CD8-positive, alpha-beta memory T cell (primary cell): ENCODE measurements around the gene SLC38A2. TPM values are rescaled to one million over a fixed set of nuclear protein-coding genes. Genes with fewer than 3 reads are reported as not detected.
A peak's percentile ranks its signal among the peaks of the same experiment; 100 is the strongest.
"Not testable (repeated sequence)": the region's sequence is repeated elsewhere in the genome, so short reads cannot be mapped to it uniquely, and the experiment has no call there.

Source experiments
- CTCF ChIA-PET: fragments of 350-600 bp; sonication (Branson Sonifier 250); formaldehyde crosslinking; loops from one replicate; lab custom pipeline; 2021; ENCODE audit warnings: antibody characterized with exemption; lab: Charles Lee
- POLR2A ChIA-PET: fragments of 350-600 bp; sonication (Branson Sonifier 250); formaldehyde crosslinking; loops from one replicate; lab custom pipeline; 2021; ENCODE audit warnings: antibody characterized with exemption; lab: Charles Lee
- DNase-seq, 5 donors: peaks; one replicate each; pipeline versions ENCODE4 v3.0.0 to v3.0.0-alpha.2; 2020 to 2022; ENCODE audit warnings: mixed read lengths in 1 of 5
- H3K27ac ChIP-seq: one replicate; pipeline ENCODE4 v1.7.0; 2013; ENCODE audit warnings: low read depth, mild to moderate bottlenecking, low read length, moderate library complexity
- H3K27me3 ChIP-seq: 2 replicates; pipeline ENCODE4 v1.7.0; 2013; ENCODE audit warnings: low read length, mild to moderate bottlenecking; ENCODE audit not compliant: insufficient read depth, poor library complexity, severe bottlenecking
- H3K36me3 ChIP-seq: 2 replicates; pipeline ENCODE4 v1.7.0; 2013; ENCODE audit warnings: mild to moderate bottlenecking, low read length, moderate library complexity; ENCODE audit not compliant: insufficient read depth
- H3K4me1 ChIP-seq: 2 replicates; pipeline ENCODE4 v1.7.0; 2013; ENCODE audit warnings: mild to moderate bottlenecking, low read length, moderate library complexity; ENCODE audit not compliant: insufficient read depth
- H3K4me3 ChIP-seq: 2 replicates; pipeline ENCODE4 v1.7.0; 2013; ENCODE audit warnings: mild to moderate bottlenecking, low read length
- H3K9me3 ChIP-seq: 2 replicates; pipeline ENCODE4 v1.7.0; 2013; ENCODE audit warnings: mild to moderate bottlenecking, low read length
- H3K27ac Mint-ChIP-seq, 8 donors: one replicate each; pipeline ENCODE4 v1.8.0; 2020 to 2021; ENCODE audit warnings: mixed read lengths in 8 of 8, mild to moderate bottlenecking in 6 of 8, inconsistent platforms in 3 of 8, moderate library complexity in 3 of 8
- H3K27me3 Mint-ChIP-seq, 2 donors: one replicate each; pipeline ENCODE4 v1.8.0; 2020 to 2021; ENCODE audit warnings: mixed read lengths in 2 of 2, mild to moderate bottlenecking in 1 of 2, moderate library complexity in 1 of 2
- H3K36me3 Mint-ChIP-seq, 3 donors: one replicate each; pipeline ENCODE4 v1.8.0; 2020 to 2021; ENCODE audit warnings: mixed read lengths in 3 of 3, inconsistent platforms in 1 of 3, mild to moderate bottlenecking in 1 of 3
- H3K4me1 Mint-ChIP-seq, 3 donors: one replicate each; pipeline ENCODE4 v1.8.0; 2020 to 2021; ENCODE audit warnings: mixed read lengths in 3 of 3, inconsistent platforms in 1 of 3, mild to moderate bottlenecking in 1 of 3
- H3K4me3 Mint-ChIP-seq, 7 donors: one replicate each; pipeline ENCODE4 v1.8.0; 2020 to 2021; ENCODE audit warnings: mixed read lengths in 7 of 7, mild to moderate bottlenecking in 6 of 7, moderate library complexity in 4 of 7, inconsistent platforms in 2 of 7
- H3K9me3 Mint-ChIP-seq, 5 donors: one replicate each; pipeline ENCODE4 v1.8.0; 2020 to 2022; ENCODE audit warnings: mixed read lengths in 5 of 5, mild to moderate bottlenecking in 3 of 5, moderate library complexity in 2 of 5, inconsistent platforms in 1 of 5
- polyA plus RNA-seq: library from polyadenylated mRNA; unstranded; fragments of 300-500 nt; fragmentation: Illumina TruSeq; gene quantifications from one replicate; pipeline ENCODE4 v1.2.3, GENCODE V29; 2021
- total RNA-seq, 2 experiments: library from RNA; stranded (reverse); gene quantifications; one replicate each; pipeline ENCODE4 v1.2.3, GENCODE V29; 2021

The SLC38A2 gene
- total and polyA plus RNA-seq, 3 experiments from 2014 or later = 58.4 to 202 (median 198) TPM

DNA sequence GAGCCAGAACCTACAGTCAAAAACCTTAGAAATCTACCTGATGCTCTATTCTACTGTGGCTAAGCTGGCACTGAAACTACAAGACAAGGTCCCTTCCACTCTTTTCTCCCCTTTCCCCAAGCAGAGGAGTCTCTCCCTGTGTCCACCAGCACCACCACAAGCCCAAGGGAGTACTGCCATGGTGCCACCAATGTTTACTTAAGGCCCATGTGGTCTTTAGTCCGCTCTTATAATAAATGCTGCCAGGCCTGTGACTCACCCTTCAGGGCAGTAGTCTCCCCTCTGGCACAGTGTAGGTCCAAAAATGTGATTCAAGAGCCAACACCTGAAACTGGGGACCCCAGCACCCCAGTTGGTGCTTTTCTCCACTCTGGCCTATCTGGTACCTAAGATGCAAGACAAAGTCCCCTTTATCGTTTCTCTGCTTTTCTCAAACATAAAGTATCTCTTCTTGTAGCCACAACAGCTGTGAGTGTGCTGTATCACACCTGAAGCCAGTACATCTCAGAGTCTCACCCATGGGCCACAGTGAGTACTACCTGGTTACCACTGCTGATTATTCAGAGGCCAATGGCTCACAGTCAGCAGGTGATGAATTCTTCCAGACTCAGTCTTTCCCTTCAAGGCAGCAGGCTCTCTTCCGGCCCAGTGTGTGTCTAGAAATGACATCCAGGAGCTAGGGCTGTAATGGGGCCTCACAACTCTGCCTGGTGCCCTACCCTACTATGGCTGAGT, 29.3 kb downstream of the SLC38A2 start:
- Histone ChIP-seq H3K4me3 (no peak overlapping the region), H3K27me3 (no peaks in the 10 kb centered on the region), H3K4me1 (no peaks in the 10 kb centered on the region), H3K9me3 (no peaks in the 10 kb centered on the region), H3K27ac (no peak overlapping the region), H3K36me3 (no peaks in the 10 kb centered on the region)
- H3K4me3 Mint-ChIP-seq = no peak overlapping the region
- no peaks in the 10 kb centered on the region for H3K36me3 Mint-ChIP-seq
- no peaks in the 10 kb centered on the region for H3K4me1 Mint-ChIP-seq
- peak overlapping the region in 1 of 8 donors; percentile 12 for H3K27ac Mint-ChIP-seq
- ChIA-PET POLR2A (no interaction called here), CTCF (interaction anchor here (0.9 to 1.4 kb wide), 2 partner anchors 10 to 640 kb away, joined by 3 to 5 read pairs; no protein-coding TSS in a partner anchor)
- no peak for DNase-seq
- peaks cover 0 to 24% of the 10 kb centered on the region in 2 donors for H3K27me3 Mint-ChIP-seq
- no peaks in the 10 kb centered on the region for H3K9me3 Mint-ChIP-seq

DNA sequence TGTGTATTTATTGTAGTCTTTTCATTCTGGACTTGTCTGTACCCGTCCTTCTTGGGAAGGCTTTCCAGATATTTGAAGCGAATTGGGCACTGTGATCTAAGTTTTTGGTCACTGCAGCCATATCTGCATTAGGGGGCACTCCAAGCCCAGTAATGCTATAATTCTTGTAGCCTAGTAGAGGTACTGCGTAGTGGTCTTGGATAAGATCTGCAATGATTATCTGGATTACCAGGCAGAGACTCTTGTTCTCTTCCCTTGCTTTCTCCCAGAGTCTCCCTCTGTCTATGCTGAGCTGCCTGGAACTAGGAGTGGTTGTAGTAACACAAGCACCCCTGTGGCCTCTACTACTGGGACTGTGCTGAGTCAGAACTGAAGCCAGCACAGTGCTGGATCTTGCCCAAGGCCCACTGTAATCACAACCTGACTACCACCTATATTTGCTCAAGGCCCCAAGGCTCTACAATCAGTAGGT, 30.0 kb downstream of the SLC38A2 start:
- Histone ChIP-seq H3K36me3 (no peaks in the 10 kb centered on the region), H3K4me3 (no peak overlapping the region), H3K9me3 (no peaks in the 10 kb centered on the region), H3K27ac (no peak overlapping the region), H3K27me3 (no peaks in the 10 kb centered on the region), H3K4me1 (no peaks in the 10 kb centered on the region)
- Mint-ChIP-seq H3K36me3 (no peaks in the 10 kb centered on the region), H3K4me1 (no peaks in the 10 kb centered on the region), H3K4me3 (no peak overlapping the region), H3K9me3 (no peaks in the 10 kb centered on the region), H3K27ac (no peak overlapping the region), H3K27me3 (peaks cover 0 to 24% of the 10 kb centered on the region in 2 donors)
- ChIA-PET POLR2A (no interaction called here), CTCF (interaction anchor here (1.3 kb wide), 1 partner anchor 11 kb away, joined by 3 read pairs; no protein-coding TSS in a partner anchor)
- DNase-seq = peak in 4 of 5 donors; percentile 16 to 49 (median 38)

DNA sequence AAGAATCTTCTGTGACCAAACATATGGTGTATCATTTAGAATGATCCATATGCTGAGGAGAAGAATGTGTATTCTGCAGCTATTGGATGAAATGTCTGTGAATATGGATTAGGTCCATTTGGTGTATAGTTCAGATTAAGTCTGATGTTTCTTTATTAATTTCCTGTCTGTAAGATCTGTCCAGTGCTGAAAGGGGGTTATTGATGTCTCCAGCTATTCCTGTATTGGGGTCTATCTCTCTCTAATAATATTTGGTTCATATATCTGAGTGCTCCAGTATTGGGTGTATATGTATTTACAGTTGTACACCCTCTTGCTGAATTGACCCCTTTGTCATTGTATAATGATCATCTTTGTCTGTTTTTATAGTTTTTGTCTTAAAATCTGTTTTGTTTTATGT, 33.5 kb downstream of the SLC38A2 start:
- Histone ChIP-seq H3K4me3 (no peak overlapping the region), H3K27ac (no peak overlapping the region), H3K4me1 (no peaks in the 10 kb centered on the region), H3K9me3 (no peaks in the 10 kb centered on the region), H3K36me3 (no peaks in the 10 kb centered on the region), H3K27me3 (no peaks in the 10 kb centered on the region)
- POLR2A ChIA-PET = no interaction called here
- Mint-ChIP-seq H3K4me1 (no peaks in the 10 kb centered on the region), H3K9me3 (no peaks in the 10 kb centered on the region), H3K4me3 (no peak overlapping the region), H3K27ac (no peak overlapping the region), H3K36me3 (no peaks in the 10 kb centered on the region), H3K27me3 (peaks cover 0 to 24% of the 10 kb centered on the region in 2 donors)
- no peak for DNase-seq
- CTCF ChIA-PET = no interaction called here

DNA sequence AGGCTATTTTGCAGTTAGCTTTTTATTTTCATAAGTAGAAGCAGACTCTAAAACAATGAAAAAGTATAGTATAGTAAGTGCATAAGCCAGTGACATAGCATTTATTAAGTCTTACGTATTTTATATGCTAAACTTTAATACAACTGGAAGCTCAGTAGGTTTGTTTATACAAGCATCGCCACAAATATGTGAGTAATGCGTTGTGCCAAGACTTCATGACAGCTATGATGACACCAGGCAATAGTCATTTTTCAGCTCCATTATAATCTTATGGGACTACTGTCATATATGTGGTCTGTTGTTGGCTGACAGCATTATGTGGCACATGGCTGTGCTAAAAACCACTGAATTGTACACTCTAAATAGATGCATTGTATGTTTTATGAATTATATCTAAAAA, 40.3 kb downstream of the SLC38A2 start:
- CTCF ChIA-PET = no interaction called here
- Histone ChIP-seq H3K27ac (no peak overlapping the region), H3K27me3 (no peaks in the 10 kb centered on the region), H3K4me1 (no peaks in the 10 kb centered on the region), H3K36me3 (no peaks in the 10 kb centered on the region), H3K9me3 (peaks cover 10% of the 10 kb centered on the region), H3K4me3 (no peak overlapping the region)
- no peak overlapping the region for H3K27ac Mint-ChIP-seq
- H3K9me3 Mint-ChIP-seq = peaks cover 8 to 23% (median 18%) of the 10 kb centered on the region in 5 donors
- peaks cover 3 to 8% of the 10 kb centered on the region in 2 donors for H3K27me3 Mint-ChIP-seq
- no peaks in the 10 kb centered on the region for H3K4me1 Mint-ChIP-seq
- DNase-seq = no peak
- H3K36me3 Mint-ChIP-seq = peaks cover 0 to 25% (median 3%) of the 10 kb centered on the region in 3 donors
- POLR2A ChIA-PET = no interaction called here
- H3K4me3 Mint-ChIP-seq = no peak overlapping the region

DNA sequence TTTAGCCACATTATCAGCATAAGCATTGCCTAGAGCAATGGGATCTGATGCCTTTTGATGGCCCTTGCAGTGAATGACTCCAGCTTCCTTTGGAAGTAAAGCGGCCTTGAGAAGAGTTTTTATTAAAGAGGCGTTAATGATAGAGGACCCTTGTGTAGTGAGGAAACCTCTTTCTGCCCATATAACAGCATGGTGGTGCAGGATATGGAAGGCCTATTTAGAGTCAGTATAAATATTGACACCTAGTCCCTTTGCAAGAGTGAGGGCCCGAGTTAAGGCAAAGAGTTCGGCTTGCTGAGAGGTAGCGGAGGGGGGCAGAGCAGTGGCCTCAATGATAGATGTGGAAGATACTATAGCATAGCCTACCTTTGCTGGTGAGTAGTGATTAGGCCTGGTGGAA, 47.5 kb downstream of the SLC38A2 start:
- H3K27ac ChIP-seq, POLR2A ChIA-PET, H3K36me3 ChIP-seq, DNase-seq, H3K27me3 ChIP-seq, H3K9me3 ChIP-seq, H3K4me1 Mint-ChIP-seq, H3K4me1 ChIP-seq, H3K27ac Mint-ChIP-seq, CTCF ChIA-PET, H3K4me3 ChIP-seq, H3K4me3 Mint-ChIP-seq: not testable (repeated sequence)
- peaks cover 0 to 19% (median 3%) of the 10 kb centered on the region in 3 donors for H3K36me3 Mint-ChIP-seq
- peaks cover 8 to 11% of the 10 kb centered on the region in 2 donors for H3K27me3 Mint-ChIP-seq
- peaks cover 2 to 20% (median 12%) of the 10 kb centered on the region in 5 donors for H3K9me3 Mint-ChIP-seq

DNA sequence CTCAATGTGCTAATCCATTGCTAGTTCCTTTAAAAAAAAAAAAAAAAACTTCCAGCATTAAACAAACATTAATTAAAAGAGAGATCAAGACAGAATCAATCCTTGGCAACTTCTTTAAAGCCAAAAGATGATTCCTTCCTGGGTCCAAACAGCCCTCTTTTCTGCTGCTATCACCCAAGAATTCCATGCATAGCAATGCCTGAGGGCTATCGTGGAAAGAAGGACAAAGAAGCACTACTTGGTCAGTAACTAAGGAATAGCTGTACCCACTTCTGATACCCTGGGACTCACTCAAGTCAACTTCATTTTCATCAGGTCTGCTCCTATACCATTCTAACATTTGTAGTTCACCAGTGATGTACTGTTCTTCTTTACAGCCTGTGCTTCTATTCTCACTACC, 51.8 kb downstream of the SLC38A2 start:
- CTCF ChIA-PET = interaction anchor here (0.7 kb wide), 1 partner anchor 196 kb away, joined by 3 read pairs; no protein-coding TSS in a partner anchor
- POLR2A ChIA-PET = interaction anchor here (0.7 kb wide), 1 partner anchor 1244 kb away, joined by 4 read pairs; no protein-coding TSS in a partner anchor
- H3K4me3 ChIP-seq = no peak overlapping the region
- no peaks in the 10 kb centered on the region for H3K4me1 ChIP-seq
- H3K9me3 ChIP-seq = no peaks in the 10 kb centered on the region
- no peaks in the 10 kb centered on the region for H3K4me1 Mint-ChIP-seq
- H3K27me3 ChIP-seq = no peaks in the 10 kb centered on the region
- no peaks in the 10 kb centered on the region for H3K36me3 ChIP-seq
- H3K36me3 Mint-ChIP-seq = peaks cover 0 to 2% (median 0%) of the 10 kb centered on the region in 3 donors
- H3K27ac ChIP-seq = no peak overlapping the region
- H3K27me3 Mint-ChIP-seq = peaks cover 4 to 15% of the 10 kb centered on the region in 2 donors
- no peak for DNase-seq
- H3K4me3 Mint-ChIP-seq = no peak overlapping the region
- H3K9me3 Mint-ChIP-seq = peaks cover 0 to 4% (median 0%) of the 10 kb centered on the region in 5 donors
- H3K27ac Mint-ChIP-seq = no peak overlapping the region

DNA sequence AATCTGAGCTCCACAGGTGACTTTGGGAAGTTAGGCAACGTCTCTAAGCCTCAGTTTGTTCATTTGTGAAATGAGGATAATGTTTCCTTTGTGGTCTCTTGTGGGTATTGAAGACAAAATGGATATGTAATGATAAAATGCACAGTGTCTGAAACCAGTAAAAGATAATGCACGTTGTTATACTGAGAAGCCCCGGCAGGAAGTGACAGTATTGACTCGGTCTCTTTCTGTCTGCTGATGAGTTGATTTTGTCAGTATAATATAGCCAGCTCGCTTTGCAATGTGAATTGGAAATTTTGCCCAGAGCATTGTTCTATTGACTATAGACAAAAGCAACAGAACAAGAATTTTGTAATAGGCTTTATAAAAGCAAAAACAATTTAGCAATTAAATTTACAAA, 54.5 kb downstream of the SLC38A2 start:
- DNase-seq = no peak
- ChIA-PET POLR2A (no interaction called here), CTCF (no interaction called here)
- no peaks in the 10 kb centered on the region for H3K4me1 ChIP-seq
- no peaks in the 10 kb centered on the region for H3K27me3 ChIP-seq
- no peak overlapping the region for H3K27ac ChIP-seq
- Mint-ChIP-seq H3K9me3 (peaks cover 0 to 13% (median 4%) of the 10 kb centered on the region in 5 donors), H3K36me3 (peaks cover 0 to 5% (median 2%) of the 10 kb centered on the region in 3 donors), H3K27me3 (peaks cover 4 to 24% of the 10 kb centered on the region in 2 donors), H3K4me3 (no peak overlapping the region), H3K4me1 (no peaks in the 10 kb centered on the region), H3K27ac (no peak overlapping the region)
- no peak overlapping the region for H3K4me3 ChIP-seq
- H3K36me3 ChIP-seq = no peaks in the 10 kb centered on the region
- no peaks in the 10 kb centered on the region for H3K9me3 ChIP-seq
